Sigmoid colon (tissue), 4 donors: ENCODE measurements around the gene GIMAP8.

Experiments
- EP300 ChIP-seq, 4 donors: sonication (generic); formaldehyde crosslinking; IDR thresholded peaks; one replicate each; pipeline ENCODE4 v1.6.1; 2017; ENCODE audit warnings: antibody characterized with exemption in 4 of 4
- POLR2A ChIP-seq, 2 donors: fragments of 450-650 bp; IDR thresholded peaks; one replicate each; pipeline ENCODE4 v1.6.1; 2016; ENCODE audit warnings: antibody characterized with exemption in 2 of 2, mild to moderate bottlenecking in 2 of 2, moderate library complexity in 2 of 2
- POLR2AphosphoS5 ChIP-seq, 4 donors: sonication (generic); formaldehyde crosslinking; IDR thresholded peaks; one replicate each; pipeline ENCODE4 v1.6.1; 2017; ENCODE audit warnings: antibody characterized with exemption in 4 of 4
- TF ChIP-seq, protein P1 (sequence below), 4 experiments: fragments of 450-650 bp in 3 of 4; fragments of 200-600 bp in 1 of 4; IDR thresholded peaks; one replicate each; pipeline ENCODE4 v1.5.1; 2016 to 2019; ENCODE audit warnings: antibody characterized with exemption in 4 of 4, mild to moderate bottlenecking in 3 of 4, moderate library complexity in 2 of 4

GRCh38 chr7:150507947-150508602 lies 57.6 kb downstream of the GIMAP8 start:
- TF ChIP-seq, protein P1, sequence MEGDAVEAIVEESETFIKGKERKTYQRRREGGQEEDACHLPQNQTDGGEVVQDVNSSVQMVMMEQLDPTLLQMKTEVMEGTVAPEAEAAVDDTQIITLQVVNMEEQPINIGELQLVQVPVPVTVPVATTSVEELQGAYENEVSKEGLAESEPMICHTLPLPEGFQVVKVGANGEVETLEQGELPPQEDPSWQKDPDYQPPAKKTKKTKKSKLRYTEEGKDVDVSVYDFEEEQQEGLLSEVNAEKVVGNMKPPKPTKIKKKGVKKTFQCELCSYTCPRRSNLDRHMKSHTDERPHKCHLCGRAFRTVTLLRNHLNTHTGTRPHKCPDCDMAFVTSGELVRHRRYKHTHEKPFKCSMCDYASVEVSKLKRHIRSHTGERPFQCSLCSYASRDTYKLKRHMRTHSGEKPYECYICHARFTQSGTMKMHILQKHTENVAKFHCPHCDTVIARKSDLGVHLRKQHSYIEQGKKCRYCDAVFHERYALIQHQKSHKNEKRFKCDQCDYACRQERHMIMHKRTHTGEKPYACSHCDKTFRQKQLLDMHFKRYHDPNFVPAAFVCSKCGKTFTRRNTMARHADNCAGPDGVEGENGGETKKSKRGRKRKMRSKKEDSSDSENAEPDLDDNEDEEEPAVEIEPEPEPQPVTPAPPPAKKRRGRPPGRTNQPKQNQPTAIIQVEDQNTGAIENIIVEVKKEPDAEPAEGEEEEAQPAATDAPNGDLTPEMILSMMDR (IDR thresholded peaks at IDR 0.05) = no peak
- TF ChIP-seq EP300 (IDR thresholded peaks at IDR 0.05) = no peak
- TF ChIP-seq POLR2A (IDR thresholded peaks at IDR 0.05) = no peak
- no peak for TF ChIP-seq POLR2AphosphoS5 (IDR thresholded peaks at IDR 0.05)
